HepG2 (cell line): Measurements from ENCODE around the gene SLA2. TPM values are rescaled to one million over a fixed set of nuclear protein-coding genes. Genes with fewer than 3 reads are reported as not detected.

Experiments
- CHCHD3 ChIP-seq: sonication (generic); formaldehyde crosslinking; IDR thresholded peaks from 2 replicates; pipeline ENCODE4 v1.8.0; 2022; ENCODE audit warnings: mild to moderate bottlenecking, missing genetic modification reagents, moderate library complexity
- ETV6 ChIP-seq: sonication (generic); formaldehyde crosslinking; conservative IDR thresholded peaks from 2 replicates; pipeline ENCODE4 v1.4.0; 2020; ENCODE audit warnings: missing genetic modification reagents
- FOXM1 ChIP-seq: sonication (generic); formaldehyde crosslinking; IDR thresholded peaks from 2 replicates; pipeline ENCODE4 v1.5.0; 2020; ENCODE audit warnings: missing genetic modification reagents
- GATAD2A ChIP-seq: IDR thresholded peaks from 2 replicates; pipeline ENCODE4 v1.6.1; 2016
- HINFP ChIP-seq: sonication (generic); formaldehyde crosslinking; IDR thresholded peaks from 2 replicates; pipeline ENCODE4 v1.4.0; 2020; ENCODE audit warnings: low read depth, mild to moderate bottlenecking, missing genetic modification reagents
- MED8 ChIP-seq: sonication (generic); formaldehyde crosslinking; IDR thresholded peaks from 2 replicates; pipeline ENCODE4 v1.8.1; 2023; ENCODE audit warnings: mild to moderate bottlenecking, missing genetic modification reagents; ENCODE audit not compliant: insufficient replicate concordance
- MYC ChIP-seq: sonication (generic); formaldehyde crosslinking; IDR thresholded peaks from 2 replicates; pipeline ENCODE4 v1.9.0; 2021; ENCODE audit warnings: missing genetic modification reagents, borderline replicate concordance
- NFIB ChIP-seq: sonication (generic); formaldehyde crosslinking; IDR thresholded peaks from 2 replicates; pipeline ENCODE4 v1.9.0; 2021; ENCODE audit warnings: missing genetic modification reagents, mild to moderate bottlenecking, borderline replicate concordance
- PAF1 ChIP-seq: IDR thresholded peaks from 2 replicates; pipeline ENCODE4 v1.6.1; 2016; ENCODE audit warnings: missing genetic modification reagents, missing compliant biosample characterization
- PRMT3 ChIP-seq: sonication (generic); formaldehyde crosslinking; IDR thresholded peaks from 2 replicates; pipeline ENCODE4 v1.8.1; 2022; ENCODE audit warnings: low read depth, mild to moderate bottlenecking, moderate library complexity, missing genetic modification reagents, borderline replicate concordance
- RFX3 ChIP-seq: IDR thresholded peaks from 2 replicates; pipeline ENCODE4 v1.6.1; 2016; ENCODE audit warnings: missing biosample characterization, missing genetic modification reagents
- SP1 ChIP-seq, 2 experiments: fragments of 450-650 bp in 1 of 2; sonication (generic) in 1 of 2; formaldehyde crosslinking in 1 of 2; IDR thresholded peaks; 2 replicates each; pipeline versions ENCODE4 v1.4.0 to v1.6.1; 2016 to 2020; ENCODE audit warnings: missing genetic modification reagents in 1 of 2
- TFDP2 ChIP-seq: sonication (generic); formaldehyde crosslinking; IDR thresholded peaks from 2 replicates; pipeline ENCODE4 v1.4.0; 2020; ENCODE audit warnings: missing genetic modification reagents
- ZMYM2 ChIP-seq: sonication (generic); formaldehyde crosslinking; IDR thresholded peaks from 2 replicates; pipeline ENCODE4 v1.8.0; 2022; ENCODE audit warnings: mild to moderate bottlenecking, missing genetic modification reagents
- ZNF124 ChIP-seq: sonication (generic); formaldehyde crosslinking; IDR thresholded peaks from 2 replicates; pipeline ENCODE4 v1.4.0; 2020; ENCODE audit warnings: missing genetic modification reagents
- ZNF207 ChIP-seq: fragments of 450-650 bp; IDR thresholded peaks from 2 replicates; pipeline ENCODE4 v1.6.1; 2016; ENCODE audit warnings: antibody characterized with exemption, borderline replicate concordance
- ZNF281 ChIP-seq: sonication (generic); formaldehyde crosslinking; IDR thresholded peaks from 2 replicates; pipeline ENCODE4 v1.4.0; 2020; ENCODE audit warnings: missing genetic modification reagents, borderline replicate concordance
- ZNF335 ChIP-seq: sonication (generic); formaldehyde crosslinking; IDR thresholded peaks from 2 replicates; pipeline ENCODE4 v1.4.0; 2020; ENCODE audit warnings: missing genetic modification reagents
- ZNF431 ChIP-seq: sonication (generic); formaldehyde crosslinking; IDR thresholded peaks from 2 replicates; pipeline ENCODE4 v1.9.0; 2022; ENCODE audit warnings: missing genetic modification reagents, low read depth, mild to moderate bottlenecking, borderline replicate concordance
- ZNF501 ChIP-seq: sonication (generic); formaldehyde crosslinking; IDR thresholded peaks from 2 replicates; pipeline ENCODE4 v1.5.1; 2020; ENCODE audit warnings: mild to moderate bottlenecking, moderate library complexity, missing genetic modification reagents
- polyA plus RNA-seq, 8 experiments: library from polyadenylated mRNA; depleted of rRNA in 3 of 8; stranded (reverse) in 7 of 8; unstranded in 1 of 8; fragments of >200 nt; fragmentation: Illumina TruSeq in 4 of 8; extraction: Trizol in 4 of 8; gene quantifications; 2 replicates each; pipeline versions ENCODE4 v1.2.1 to v1.2.3, GENCODE V29; 2011 to 2016; ENCODE audit warnings: low read depth in 4 of 8, missing spikeins in 1 of 8, mixed read lengths in 1 of 8; ENCODE audit not compliant: insufficient read depth in 1 of 8
- total RNA-seq, 5 experiments: library from RNA; depleted of rRNA; stranded (reverse); fragments of >200 nt; fragmentation: Illumina TruSeq; extraction: Trizol; gene quantifications; 2 replicates each; pipeline ENCODE4 v1.2.3, GENCODE V29; 2016; ENCODE audit warnings: low read depth in 1 of 5

The SLA2 gene
- total and polyA plus RNA-seq, 2 of the 13 experiments (the other 11 are each of a cell fraction or from before 2014, with no cell fraction given): 1.6 to 3.6 TPM

- TF ChIP-seq TFDP2 (CRISPR knock-in tag) (no peak), ZNF207 (no peak), ETV6 (CRISPR knock-in tag) (0 out of 2 replicates have a peak, but pooled peaks have one; percentile 51), RFX3 (CRISPR knock-in tag) (no peak), ZMYM2 (CRISPR knock-in tag) (no peak), FOXM1 (CRISPR knock-in tag) (no peak), ZNF124 (CRISPR knock-in tag) (no peak), MED8 (no peak), PAF1 (CRISPR knock-in tag) (no peak), SP1 (IDR thresholded peaks at IDR 0.05) (no peak), SP1 (CRISPR knock-in tag; IDR thresholded peaks at IDR 0.05) (no peak), NFIB (no peak), MYC (no peak), GATAD2A (peak; percentile 72; the same call in 1 of the 2 replicates), ZNF501 (no peak), CHCHD3 (CRISPR knock-in tag) (no peak), ZNF335 (CRISPR knock-in tag) (no peak), ZNF281 (CRISPR knock-in tag) (no peak), HINFP (CRISPR knock-in tag) (no peak), PRMT3 (CRISPR knock-in tag) (no peak), ZNF431 (CRISPR knock-in tag) (no peak)
These were observed 1.5 kb upstream of the SLA2 start (continued) for GRCh38 chr20:36647196-36648121.
